K562 (cell line): ENCODE data around the gene CDCP1. TPM values are rescaled to one million over a fixed set of nuclear protein-coding genes. Genes with fewer than 3 reads are reported as not detected.

ENCODE experiments used
- CEBPG ChIP-seq, 3 experiments: fragments of 200-800 bp in 1 of 3; sonication (Bioruptor generic) in 1 of 3; sonication (generic) in 1 of 3; formaldehyde crosslinking in 1 of 3; IDR thresholded peaks in 2 of 3; conservative IDR thresholded peaks in 1 of 3; 2 replicates each; pipeline versions ENCODE4 v1.6.1 to v1.8.0; 2016 to 2022; ENCODE audit warnings: missing compliant biosample characterization in 2 of 3, missing genetic modification characterization in 2 of 3, mild to moderate bottlenecking in 1 of 3, missing genetic modification reagents in 1 of 3
- DLX4 ChIP-seq: fragments of 250-450 bp; sonication (Bioruptor Pico); IDR thresholded peaks from 2 replicates; pipeline ENCODE4 v1.6.1; 2021; ENCODE audit warnings: mild to moderate bottlenecking
- ETV5 ChIP-seq: sonication (generic); formaldehyde crosslinking; IDR thresholded peaks from 2 replicates; pipeline ENCODE4 v1.4.0; 2020; ENCODE audit warnings: low read depth, mild to moderate bottlenecking, missing genetic modification reagents
- FOXJ3 ChIP-seq: sonication (generic); formaldehyde crosslinking; IDR thresholded peaks from 2 replicates; pipeline ENCODE4 v1.4.0; 2020; ENCODE audit warnings: mild to moderate bottlenecking, missing genetic modification reagents
- HINFP ChIP-seq: fragments of 450-650 bp; conservative IDR thresholded peaks from 2 replicates; pipeline ENCODE4 v1.6.1; 2016; ENCODE audit warnings: missing genetic modification characterization, low read depth, mild to moderate bottlenecking, control low read depth, missing compliant biosample characterization
- HMG20B ChIP-seq: fragments of 250-450 bp; sonication (Bioruptor Pico); IDR thresholded peaks from 2 replicates; pipeline ENCODE4 v1.5.0; 2021; ENCODE audit warnings: mild to moderate bottlenecking
- HNRNPK ChIP-seq: fragments of 200-400 bp; formaldehyde crosslinking; IDR thresholded peaks from one replicate; pipeline ENCODE4 v1.6.1; 2018; ENCODE audit warnings: mild to moderate bottlenecking, low read depth, low read length; ENCODE audit not compliant: poor library complexity, severe bottlenecking
- KHSRP ChIP-seq: fragments of 450-650 bp; IDR thresholded peaks from 2 replicates; pipeline ENCODE4 v1.6.1; 2017
- MLX ChIP-seq, 2 experiments: fragments of 450-650 bp in 1 of 2; sonication (generic) in 1 of 2; formaldehyde crosslinking; conservative IDR thresholded peaks; 2 replicates each; pipeline versions ENCODE4 v1.4.0 to v1.8.1; 2020 to 2022; ENCODE audit warnings: mild to moderate bottlenecking in 1 of 2, missing genetic modification reagents in 1 of 2
- MTA2 ChIP-seq: fragments of 450-650 bp; IDR thresholded peaks from 2 replicates; pipeline ENCODE4 v1.6.1; 2016; ENCODE audit warnings: low read depth
- RAD51 ChIP-seq: fragments of 450-650 bp; IDR thresholded peaks from 2 replicates; pipeline ENCODE4 v1.7.1; 2016; ENCODE audit warnings: low read depth, mild to moderate bottlenecking, borderline replicate concordance
- RBM34 ChIP-seq: fragments of 200-400 bp; formaldehyde crosslinking; IDR thresholded peaks from 2 replicates; pipeline ENCODE4 v1.6.1; 2018; ENCODE audit warnings: low read length, borderline replicate concordance; ENCODE audit not compliant: insufficient read depth
- RBM39 ChIP-seq: fragments of 200-400 bp; formaldehyde crosslinking; optimal IDR thresholded peaks from 2 replicates; pipeline ENCODE3; 2018; ENCODE audit warnings: low read depth, low read length
- TCF3 ChIP-seq: sonication (generic); formaldehyde crosslinking; IDR thresholded peaks from 2 replicates; pipeline ENCODE4 v1.4.0; 2020; ENCODE audit warnings: mild to moderate bottlenecking, missing genetic modification reagents
- TRIM24 ChIP-seq, 2 experiments: fragments of 450-650 bp; IDR thresholded peaks; 2 replicates each; pipeline ENCODE4 v1.6.1; 2016
- ZNF282 ChIP-seq: sonication (generic); formaldehyde crosslinking; IDR thresholded peaks from 2 replicates; pipeline ENCODE4 v1.8.1; 2023; ENCODE audit warnings: missing genetic modification reagents
- polyA plus RNA-seq, 8 experiments: library from polyadenylated mRNA; depleted of rRNA in 4 of 8; stranded (reverse) in 5 of 8; unstranded in 3 of 8; fragments of >200 nt; fragmentation: Nextera tagmentation in 2 of 8; fragmentation: Illumina TruSeq in 1 of 8; extraction: Ambion mirVana in 2 of 8; extraction: Trizol in 1 of 8; gene quantifications; 2 replicates each; pipeline versions ENCODE4 v1.2.1 to v1.2.3, GENCODE V29; 2011 to 2014; ENCODE audit warnings: inconsistent platforms in 1 of 8, missing spikeins in 1 of 8
- total RNA-seq, 7 experiments: library from RNA; depleted of rRNA in 6 of 7; stranded (reverse); fragments of >200 nt in 6 of 7; fragmentation: Illumina TruSeq in 2 of 7; extraction: Trizol in 2 of 7; gene quantifications; 2 replicates each; pipeline versions ENCODE4 v1.2.1 to v1.2.3, GENCODE V29; 2011 to 2021; ENCODE audit warnings: low replicate concordance in 1 of 7
- TF ChIP-seq, protein P1 (sequence below): fragments of 200-800 bp; sonication (Bioruptor generic); IDR thresholded peaks from 2 replicates; pipeline ENCODE4 v1.6.1; 2017; ENCODE audit warnings: missing genetic modification characterization, missing compliant biosample characterization
- TF ChIP-seq, protein P2 (sequence below), 2 experiments: IDR thresholded peaks; 2 replicates each; pipeline ENCODE4 v1.6.1; 2012; ENCODE audit warnings: improper control_type of control experiment in 2 of 2, low read depth in 2 of 2, low read length in 2 of 2, borderline replicate concordance in 1 of 2

Gene CDCP1
- total and polyA plus RNA-seq, 9 of the 15 experiments (the other 6 are each of a cell fraction or from before 2014, with no cell fraction given) = 3.9 to 16.4 (median 5.2) TPM

DNA sequence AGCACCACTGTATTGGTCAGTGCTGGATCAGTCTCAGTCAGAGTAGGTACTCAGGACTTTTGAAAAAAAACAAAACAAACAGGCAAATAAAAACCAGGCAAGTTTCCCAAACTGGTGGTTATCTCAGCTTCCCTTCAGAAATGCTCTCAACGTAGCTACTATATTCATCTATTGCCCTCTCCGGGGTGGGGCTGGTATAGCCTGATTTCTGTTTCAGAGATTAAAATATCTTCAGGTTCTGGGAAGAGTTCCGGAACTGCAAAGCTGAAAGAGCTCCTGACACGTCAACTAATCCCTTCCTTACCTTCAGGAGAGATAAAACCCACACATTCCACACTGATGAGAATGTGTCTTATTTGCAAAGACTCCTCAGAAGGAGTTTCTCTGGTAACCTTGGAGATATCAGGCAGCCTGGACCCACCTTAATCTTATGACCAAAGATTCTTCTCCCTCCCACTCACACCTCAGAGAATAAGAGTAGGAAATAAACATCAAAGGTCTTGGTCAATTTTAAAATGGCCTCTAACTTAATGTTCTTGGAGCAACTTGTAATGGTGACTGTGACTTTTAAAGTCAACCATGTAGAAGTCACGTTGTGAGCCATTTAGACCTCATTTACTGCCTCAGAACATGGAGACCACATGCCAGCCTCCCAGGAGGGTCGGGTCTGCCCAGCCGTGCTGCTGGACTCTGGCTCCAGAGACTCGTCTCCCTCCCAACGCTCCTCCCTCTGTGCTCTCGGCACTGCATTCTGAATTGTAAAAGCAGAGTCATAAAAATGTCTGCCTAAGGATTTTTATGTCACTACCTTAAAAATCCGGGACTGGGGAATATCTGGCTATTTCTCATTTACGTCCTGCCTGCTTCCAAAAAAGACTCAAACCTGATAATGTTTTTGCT is 53.8 kb downstream of the CDCP1 start (continued):
- TF ChIP-seq MLX (CRISPR knock-in tag; conservative IDR thresholded peaks at IDR 0.05) = no peak
- no peak for TF ChIP-seq RAD51
- no peak for TF ChIP-seq RBM39
- TF ChIP-seq FOXJ3 (CRISPR knock-in tag) = peak; percentile 55; the same call in 1 of the 2 replicates
- TF ChIP-seq MTA2 = peak; percentile 53
- no peak for TF ChIP-seq KHSRP
- no peak for TF ChIP-seq DLX4 (CRISPR knock-in tag)
- TF ChIP-seq TRIM24 (IDR thresholded peaks at IDR 0.05) = peak; percentile 56 to 75; a peak in 2 of 4 replicates
- no peak for TF ChIP-seq HNRNPK
- TF ChIP-seq RBM34 = no peak
- TF ChIP-seq, protein P1, sequence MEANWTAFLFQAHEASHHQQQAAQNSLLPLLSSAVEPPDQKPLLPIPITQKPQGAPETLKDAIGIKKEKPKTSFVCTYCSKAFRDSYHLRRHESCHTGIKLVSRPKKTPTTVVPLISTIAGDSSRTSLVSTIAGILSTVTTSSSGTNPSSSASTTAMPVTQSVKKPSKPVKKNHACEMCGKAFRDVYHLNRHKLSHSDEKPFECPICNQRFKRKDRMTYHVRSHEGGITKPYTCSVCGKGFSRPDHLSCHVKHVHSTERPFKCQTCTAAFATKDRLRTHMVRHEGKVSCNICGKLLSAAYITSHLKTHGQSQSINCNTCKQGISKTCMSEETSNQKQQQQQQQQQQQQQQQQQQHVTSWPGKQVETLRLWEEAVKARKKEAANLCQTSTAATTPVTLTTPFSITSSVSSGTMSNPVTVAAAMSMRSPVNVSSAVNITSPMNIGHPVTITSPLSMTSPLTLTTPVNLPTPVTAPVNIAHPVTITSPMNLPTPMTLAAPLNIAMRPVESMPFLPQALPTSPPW (CRISPR knock-in tag) = peak; percentile 28
- TF ChIP-seq, protein P2, sequence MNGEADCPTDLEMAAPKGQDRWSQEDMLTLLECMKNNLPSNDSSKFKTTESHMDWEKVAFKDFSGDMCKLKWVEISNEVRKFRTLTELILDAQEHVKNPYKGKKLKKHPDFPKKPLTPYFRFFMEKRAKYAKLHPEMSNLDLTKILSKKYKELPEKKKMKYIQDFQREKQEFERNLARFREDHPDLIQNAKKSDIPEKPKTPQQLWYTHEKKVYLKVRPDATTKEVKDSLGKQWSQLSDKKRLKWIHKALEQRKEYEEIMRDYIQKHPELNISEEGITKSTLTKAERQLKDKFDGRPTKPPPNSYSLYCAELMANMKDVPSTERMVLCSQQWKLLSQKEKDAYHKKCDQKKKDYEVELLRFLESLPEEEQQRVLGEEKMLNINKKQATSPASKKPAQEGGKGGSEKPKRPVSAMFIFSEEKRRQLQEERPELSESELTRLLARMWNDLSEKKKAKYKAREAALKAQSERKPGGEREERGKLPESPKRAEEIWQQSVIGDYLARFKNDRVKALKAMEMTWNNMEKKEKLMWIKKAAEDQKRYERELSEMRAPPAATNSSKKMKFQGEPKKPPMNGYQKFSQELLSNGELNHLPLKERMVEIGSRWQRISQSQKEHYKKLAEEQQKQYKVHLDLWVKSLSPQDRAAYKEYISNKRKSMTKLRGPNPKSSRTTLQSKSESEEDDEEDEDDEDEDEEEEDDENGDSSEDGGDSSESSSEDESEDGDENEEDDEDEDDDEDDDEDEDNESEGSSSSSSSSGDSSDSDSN (IDR thresholded peaks at IDR 0.05; ENCODE audit: borderline replicate concordance in 1 of 2, low read depth in 2 of 2, low read length in 2 of 2) = 0 out of 4 replicates have a peak, but pooled peaks of 1 of the 2 experiments have one; percentile 49
- TF ChIP-seq TCF3 = peak; percentile 92
- peak; percentile 95 for TF ChIP-seq ETV5
- no peak for TF ChIP-seq ZNF282
- no peak for TF ChIP-seq HMG20B (CRISPR knock-in tag)
- TF ChIP-seq HINFP (tag) = no peak; the same call in 1 of the 2 replicates
- no peak for TF ChIP-seq CEBPG (CRISPR knock-in tag; IDR thresholded peaks at IDR 0.05)
- no peak for TF ChIP-seq CEBPG (tag; conservative IDR thresholded peaks at IDR 0.05 in 1 of 2, IDR thresholded peaks at IDR 0.05 in 1 of 2)
